Measurements from ENCODE around the gene STRBP.

Gene STRBP

DNA sequence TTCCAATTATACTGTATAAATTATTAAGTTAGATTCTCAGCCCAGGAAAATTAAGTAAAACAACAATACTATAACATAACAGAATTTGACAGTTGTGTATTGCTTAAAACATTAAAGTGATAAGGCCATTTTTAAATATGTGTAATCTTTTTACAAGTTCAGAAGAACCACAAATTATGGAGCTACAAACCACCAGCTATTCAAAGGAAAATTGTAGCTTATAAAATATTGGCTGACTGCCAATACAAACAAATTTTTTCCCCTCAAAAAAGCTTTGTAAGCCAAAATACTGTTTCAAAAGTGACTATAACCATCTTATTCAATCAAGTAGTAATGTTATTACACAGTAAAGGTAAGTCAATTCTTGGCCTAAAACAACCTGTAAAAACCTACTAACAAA is 21.9 kb downstream of the STRBP start:
- Histone ChIP-seq H3K4me3 (replicated peaks; ENCODE audit: insufficient read depth, low read length) (no peak overlapping the region), H3K27me3 (ENCODE audit: insufficient read depth, poor library complexity, severe bottlenecking) (no peaks in the 10 kb centered on the region), H3K27ac (replicated peaks) (no peak overlapping the region)
- no peak for DNase-seq (ENCODE audit: low read depth in 1 of 2, low spot score in 1 of 2)
- TF ChIP-seq CTCF (IDR thresholded peaks at IDR 0.05; ENCODE audit: insufficient read depth, low read length), result no peak

- H3K27me3 ChIP-seq (ENCODE audit: insufficient read depth, poor library complexity, severe bottlenecking), result no peaks in the 10 kb centered on the region
- no peak overlapping the region for H3K4me3 ChIP-seq (replicated peaks; ENCODE audit: insufficient read depth, low read length)
- no peak for TF ChIP-seq SPI1 (IDR thresholded peaks at IDR 0.05; ENCODE audit: borderline replicate concordance, low read depth)
- no peak for TF ChIP-seq REST (IDR thresholded peaks at IDR 0.05; ENCODE audit: insufficient replicate concordance, low read depth)
- TF ChIP-seq POLR2AphosphoS5 (IDR thresholded peaks at IDR 0.05; ENCODE audit: low read depth), result no peak
- no peak for TF ChIP-seq CTCF (IDR thresholded peaks at IDR 0.05; ENCODE audit: insufficient read depth, low read length)
- TF ChIP-seq GABPA (IDR thresholded peaks at IDR 0.05; ENCODE audit: low read depth), result no peak
- no peak for DNase-seq (ENCODE audit: low read depth in 1 of 2, low spot score in 1 of 2)
- H3K27ac ChIP-seq (replicated peaks), result no peak overlapping the region
Measured at GRCh38 chr9:123239726-123240125, 28.7 kb downstream of the STRBP start.

DNA sequence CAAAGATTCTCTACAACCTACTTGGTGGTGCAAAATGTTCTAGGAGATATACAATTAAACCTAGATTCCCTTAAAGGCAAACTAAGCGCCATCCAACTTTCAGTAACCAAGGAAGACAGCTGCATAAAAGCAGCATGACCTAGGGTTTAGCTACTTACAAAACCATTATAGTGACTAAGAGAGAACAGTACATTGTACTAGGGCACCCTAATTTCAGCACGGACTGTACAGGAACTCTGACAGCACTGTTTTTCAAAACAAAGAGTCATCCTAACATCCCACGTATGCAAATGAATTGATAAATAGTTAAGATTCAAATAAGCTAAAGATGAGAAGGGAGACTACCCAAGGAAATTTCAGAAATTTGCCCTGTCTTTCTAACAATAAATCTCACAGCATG is 30.0 kb downstream of the STRBP start:
- no peak for TF ChIP-seq SPI1 (IDR thresholded peaks at IDR 0.05; ENCODE audit: borderline replicate concordance, low read depth)
- Histone ChIP-seq H3K4me3 (replicated peaks; ENCODE audit: insufficient read depth, low read length) (no peak overlapping the region), H3K27me3 (ENCODE audit: insufficient read depth, poor library complexity, severe bottlenecking) (no peaks in the 10 kb centered on the region), H3K27ac (replicated peaks) (no peak overlapping the region)
- DNase-seq (ENCODE audit: low read depth in 1 of 2, low spot score in 1 of 2), result no peak

DNA sequence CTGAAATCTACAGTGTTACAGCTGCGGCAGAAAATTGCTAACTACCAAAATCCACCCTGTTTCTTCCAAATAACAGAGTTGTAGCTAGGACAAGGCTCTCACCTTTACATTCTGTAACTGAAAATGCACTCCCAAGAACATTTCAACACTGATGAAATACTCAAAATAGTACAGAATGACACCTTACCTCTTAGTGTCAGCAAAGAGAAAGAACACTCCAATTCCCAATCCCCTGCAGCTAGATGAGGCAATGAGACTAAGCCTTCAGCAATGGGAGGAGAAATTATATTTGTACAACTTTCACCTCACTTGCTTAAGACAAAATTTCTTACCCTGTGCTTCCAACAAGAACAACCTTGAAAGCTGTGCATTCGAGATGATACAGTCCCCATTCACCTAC is 31.2 kb downstream of the STRBP start:
- TF ChIP-seq REST (IDR thresholded peaks at IDR 0.05; ENCODE audit: insufficient replicate concordance, low read depth), result no peak
- TF ChIP-seq GABPA (IDR thresholded peaks at IDR 0.05; ENCODE audit: low read depth), result no peak
- TF ChIP-seq CTCF (IDR thresholded peaks at IDR 0.05; ENCODE audit: insufficient read depth, low read length), result no peak
- TF ChIP-seq SPI1 (IDR thresholded peaks at IDR 0.05; ENCODE audit: borderline replicate concordance, low read depth), result no peak
- TF ChIP-seq POLR2AphosphoS5 (IDR thresholded peaks at IDR 0.05; ENCODE audit: low read depth), result no peak
- H3K27ac ChIP-seq (replicated peaks), result no peak overlapping the region
- no peak for DNase-seq (ENCODE audit: low read depth in 1 of 2, low spot score in 1 of 2)
- H3K4me3 ChIP-seq (replicated peaks; ENCODE audit: insufficient read depth, low read length), result no peak overlapping the region
- no peaks in the 10 kb centered on the region for H3K27me3 ChIP-seq (ENCODE audit: insufficient read depth, poor library complexity, severe bottlenecking)

All from HL-60 (cell line).